ENCODE results near the gene FOXL2. TPM values are rescaled to one million over a fixed set of nuclear protein-coding genes. Genes with fewer than 3 reads are reported as not detected.
A peak's percentile ranks its signal among the peaks of the same experiment; 100 is the strongest.

The FOXL2 gene
- total and polyA plus RNA-seq, 2 of the 4 experiments (the other 2 are of a cell fraction) = 0.07 TPM; not detected in 1

DNA sequence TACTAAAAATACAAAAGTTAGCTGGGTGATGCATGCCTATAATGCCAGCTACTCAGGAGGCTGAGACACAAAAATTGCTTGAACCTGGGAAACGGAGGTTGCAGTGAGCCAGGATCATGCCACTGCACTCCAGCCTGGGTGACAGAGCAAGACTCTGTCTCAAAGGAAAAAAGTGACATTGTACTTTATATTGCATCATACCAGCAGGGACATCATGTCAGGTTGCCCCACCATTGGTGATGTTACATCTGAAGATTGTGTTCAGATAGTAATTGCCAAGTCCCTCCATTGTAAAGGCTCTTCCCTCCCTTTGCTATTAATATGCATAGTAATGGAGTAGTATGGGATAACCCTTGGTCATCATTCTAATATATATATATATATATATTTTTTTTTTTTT, 44.8 kb downstream of the FOXL2 start:
- no peak overlapping the region for H2BK20ac ChIP-seq (ENCODE audit: low read depth, low read length)
- H4K8ac ChIP-seq (ENCODE audit: low read depth in 2 of 2, low read length in 2 of 2) = no peak overlapping the region
- H3K27me3 ChIP-seq (ENCODE audit: control insufficient read depth, insufficient read depth, low read length) = no peaks in the 10 kb centered on the region; the same call in 1 of the 2 replicates
- H3K56ac ChIP-seq (ENCODE audit: extremely low read depth, insufficient read depth, low read length) = no peak overlapping the region
- no peak overlapping the region for H2AFZ ChIP-seq (replicated peaks; ENCODE audit: low read length, poor library complexity)
- TF ChIP-seq NFE2L2 (IDR thresholded peaks at IDR 0.05; ENCODE audit: low read depth, low read length) = no peak
- TF ChIP-seq CEBPB (IDR thresholded peaks at IDR 0.05; ENCODE audit: low read depth, low read length) = peak; percentile 61
- H2AK5ac ChIP-seq (ENCODE audit: low read depth, low read length) = no peak overlapping the region
- no peak overlapping the region for H3K4me2 ChIP-seq (ENCODE audit: low read depth, low read length)
- H3K9me1 ChIP-seq (ENCODE audit: insufficient read depth, low read length) = 0 out of 2 replicates have a peak, but pooled peaks cover 2% of the 10 kb centered on the region
- ATAC-seq (ENCODE audit: low read depth) (no peak), DNase-seq (no peak)
- H3K9me3 ChIP-seq (ENCODE audit: control insufficient read depth, insufficient read depth, low read length) = no peaks in the 10 kb centered on the region
- ChIA-PET CTCF (interaction anchor here (4.4 kb wide), 1 partner anchor 14 kb away, joined by 30 read pairs; no protein-coding TSS in a partner anchor), POLR2A (ENCODE audit: unreplicated experiment) (no interaction called here)
- H3K18ac ChIP-seq (ENCODE audit: low read depth, low read length) = no peak overlapping the region
- no TSS peak for BruUV-seq (replicated peaks)
- H3K27ac ChIP-seq (ENCODE audit: insufficient read depth, low read length) = no peak overlapping the region
- H4K91ac ChIP-seq (ENCODE audit: insufficient read depth, low read depth, low read length) = no peak overlapping the region
- in situ Hi-C loops (cut with MboI; ENCODE audit: low sequenced_read_pairs) (no loop called here), dilution Hi-C loops (cut with HindIII; ENCODE audit: low sequenced_read_pairs, unreplicated experiment) (no loop called here), intact Hi-C loops (cut with micrococcal nuclease) (no loop called here)
- peaks cover 6% of the 10 kb centered on the region for H3K4me1 ChIP-seq (ENCODE audit: control insufficient read depth, insufficient read depth, low read length)
- H3K9ac ChIP-seq (ENCODE audit: low read depth, low read length) = no peak overlapping the region
- H2BK120ac ChIP-seq (ENCODE audit: low read depth, low read length) = no peak overlapping the region
- no peak overlapping the region for H3K23ac ChIP-seq (ENCODE audit: low read depth, low read length)
- no peak overlapping the region for H2BK5ac ChIP-seq (ENCODE audit: low read depth, low read length, poor library complexity, severe bottlenecking)
- no peak overlapping the region for H3K14ac ChIP-seq (replicated peaks; ENCODE audit: low read depth, low read length)
- H3K36me3 ChIP-seq (ENCODE audit: control insufficient read depth, insufficient read depth, low read length) = no peaks in the 10 kb centered on the region
- no peak overlapping the region for H2BK15ac ChIP-seq (ENCODE audit: low read depth, low read length)
- H4K5ac ChIP-seq (ENCODE audit: low read depth, low read length) = no peak overlapping the region
- H4K20me1 ChIP-seq (ENCODE audit: insufficient read depth, low read length) = no peaks in the 10 kb centered on the region
- WGBS, 2 experiments (ENCODE audit: extremely low coverage in 2 of 2, insufficient read length in 1 of 2) = no CpG with 5 or more reads among the region's 1 CpG
- H3K79me1 ChIP-seq (ENCODE audit: low read depth in 1 of 2, low read length in 2 of 2) = no peaks in the 10 kb centered on the region
- no peak overlapping the region for H3K4me3 ChIP-seq (ENCODE audit: insufficient read depth, low read depth, low read length)
- H2AK9ac ChIP-seq (replicated peaks; ENCODE audit: low read depth, low read length, poor library complexity) = no peak overlapping the region
- H3K4ac ChIP-seq (ENCODE audit: low read depth, low read length) = no peak overlapping the region
